GM21619 (cell line): ENCODE data around the gene JMJD1C.

Experiments
- ATAC-seq: cut with Tn5 transposase; IDR thresholded peaks from one replicate; pipeline ENCODE4 v1.9.1; 2021; ENCODE audit not compliant: unreplicated experiment

The JMJD1C gene

GRCh38 chr10:63146503-63146902 lies 319.3 kb downstream of the JMJD1C start:
- no peak for ATAC-seq

GRCh38 chr10:63145782-63146181 lies 320.0 kb downstream of the JMJD1C start:
- no peak for ATAC-seq

GRCh38 chr10:63143987-63144386 lies 321.8 kb downstream of the JMJD1C start:
- ATAC-seq: no peak

GRCh38 chr10:63142136-63142535 lies 323.6 kb downstream of the JMJD1C start:
- ATAC-seq: no peak

GRCh38 chr10:63140077-63140476 lies 325.7 kb downstream of the JMJD1C start:
- ATAC-seq: no peak

GRCh38 chr10:63137306-63137705 lies 328.5 kb downstream of the JMJD1C start:
- no peak for ATAC-seq

- no peak for ATAC-seq
These were observed 331.8 kb downstream of the JMJD1C start for GRCh38 chr10:63133821-63134557.

- peak; percentile 94 for ATAC-seq
These were observed 332.5 kb downstream of the JMJD1C start, which contains the start of gene NRBF2 for GRCh38 chr10:63133056-63133820. Gene NRBF2 (plus strand): TSS chr10:63133328. CDS start chr10:63133471, 143 bp downstream.

- ATAC-seq: no peak
These were observed 333.1 kb downstream of the JMJD1C start for GRCh38 chr10:63132651-63133055.

- ATAC-seq: no peak
These were observed 335.9 kb downstream of the JMJD1C start for GRCh38 chr10:63129888-63130287.

- ATAC-seq: no peak
These were observed 337.3 kb downstream of the JMJD1C start for GRCh38 chr10:63128443-63128842.

- no peak for ATAC-seq
These were observed 340.3 kb downstream of the JMJD1C start for GRCh38 chr10:63125459-63125858.

- no peak for ATAC-seq
These were observed 341.9 kb downstream of the JMJD1C start for GRCh38 chr10:63123727-63124362.

GRCh38 chr10:63120554-63120953 lies 345.2 kb downstream of the JMJD1C start:
- ATAC-seq: no peak

- ATAC-seq: no peak
These were observed 346.7 kb downstream of the JMJD1C start for GRCh38 chr10:63119041-63119440.
